HCT116 (cell line): Measurements from ENCODE around the gene SYNE2. TPM values are rescaled to one million over a fixed set of nuclear protein-coding genes. Genes with fewer than 3 reads are reported as not detected.

Experiments used
- ATAC-seq: fragments of 200-7000 bp; cut with Tn5 transposase; 2 replicates; pipeline ENCODE4 v1.9.1; 2020; ENCODE audit warnings: mild to moderate bottlenecking, moderate library complexity
- BruUV-seq: library from RNA; stranded (reverse); fragments of 400-500 nt; replicated peaks from 2 replicates; lab custom pipeline; 2021; lab: Mats Ljungman, UMichigan
- CTCF ChIA-PET: fragments of 300-600 bp; sonication (Branson Sonifier 250); formaldehyde crosslinking; loops from one replicate; lab custom pipeline; 2021; ENCODE audit warnings: antibody characterized with exemption; lab: Charles Lee
- POLR2A ChIA-PET: fragments of 300-600, 350-600 bp; sonication (Branson Sonifier 250); formaldehyde crosslinking; loops from one replicate; lab custom pipeline; 2021; ENCODE audit warnings: antibody characterized with exemption; lab: Charles Lee
- RAD21 ChIA-PET, 2 experiments: fragments of 300-600 bp; sonication (Branson Sonifier 250); formaldehyde crosslinking; loops; one replicate each; lab custom pipeline; 2023; ENCODE audit warnings: low total read pairs in 2 of 2; ENCODE audit not compliant: uncharacterized antibody in 2 of 2, unreplicated experiment in 2 of 2, low non-redundant PET in 1 of 2; lab: Charles Lee
- DNase-seq: peaks from one replicate; pipeline ENCODE4 v3.0.0-alpha.2; 2010; ENCODE audit warnings: low read depth, low spot score
- H2AFZ ChIP-seq: fragments of 200-600 bp; shearing (Covaris generic), sonication (generic); 2 replicates; pipeline ENCODE4 v1.6.1; 2017; ENCODE audit warnings: low read depth, mixed run types, mixed read lengths, antibody characterized with exemption, low read length; ENCODE audit not compliant: poor library complexity, severe bottlenecking
- H3K27ac ChIP-seq: 2 replicates; pipeline ENCODE4 v1.5.1; 2012; ENCODE audit warnings: low read depth, low read length
- H3K27me3 ChIP-seq: fragments of 200-600 bp; sonication (generic); 2 replicates; pipeline ENCODE4 v1.6.1; 2016; ENCODE audit warnings: mixed run types, low read length, mixed read lengths; ENCODE audit not compliant: insufficient read depth
- H3K36me3 ChIP-seq, 2 experiments: fragments of 200-500 bp in 1 of 2; fragments of 200-600 bp in 1 of 2; sonication (Bioruptor generic) in 1 of 2; sonication (generic) in 1 of 2; 2 replicates each; pipeline versions ENCODE4 v1.5.1 to v1.6.1; 2014 to 2016; ENCODE audit warnings: low read length in 2 of 2, inconsistent platforms in 1 of 2, mixed read lengths in 1 of 2, mixed run types in 1 of 2; ENCODE audit not compliant: insufficient read depth in 2 of 2, control insufficient read depth in 1 of 2
- H3K4me1 ChIP-seq, 2 experiments: fragments of 200-600 bp in 1 of 2; sonication (generic) in 1 of 2; 2 replicates each; pipeline versions ENCODE4 v1.5.1 to v1.6.1; 2012 to 2017; ENCODE audit warnings: low read length in 2 of 2, inconsistent platforms in 1 of 2, mild to moderate bottlenecking in 1 of 2, mixed read lengths in 1 of 2, mixed run types in 1 of 2, moderate library complexity in 1 of 2; ENCODE audit not compliant: insufficient read depth in 2 of 2, control insufficient read depth in 1 of 2
- H3K4me2 ChIP-seq: fragments of 200-600 bp; sonication (generic); 2 replicates; pipeline ENCODE4 v1.6.1; 2017; ENCODE audit warnings: mixed run types, low read length, mixed read lengths
- H3K4me3 ChIP-seq, 2 experiments: fragments of 200-600 bp in 1 of 2; sonication (generic) in 1 of 2; replicated peaks in 1 of 2; 2 replicates each; pipeline ENCODE4 v1.5.1; 2011 to 2016; ENCODE audit warnings: low read length in 2 of 2, control low read depth in 1 of 2, low read depth in 1 of 2, mild to moderate bottlenecking in 1 of 2, mixed read lengths in 1 of 2, mixed run types in 1 of 2
- H3K79me2 ChIP-seq: fragments of 200-600 bp; sonication (generic); 2 replicates; pipeline ENCODE4 v1.6.1; 2017; ENCODE audit warnings: mild to moderate bottlenecking, mixed run types, low read length, moderate library complexity, mixed read lengths; ENCODE audit not compliant: insufficient read depth
- H3K9ac ChIP-seq: fragments of 200-600 bp; sonication (generic); 2 replicates; pipeline ENCODE4 v1.6.1; 2016; ENCODE audit warnings: low read length, mixed read lengths
- H3K9me2 ChIP-seq: fragments of 200-600 bp; sonication (generic), shearing (Covaris generic); 2 replicates; pipeline ENCODE4 v1.6.1; 2017; ENCODE audit warnings: mixed run types, mild to moderate bottlenecking, moderate library complexity; ENCODE audit not compliant: insufficient read depth
- H3K9me3 ChIP-seq, 2 experiments: fragments of 200-500 bp in 1 of 2; fragments of 200-600 bp in 1 of 2; sonication (Bioruptor generic) in 1 of 2; sonication (generic) in 1 of 2; 2 replicates each; pipeline ENCODE4 v1.6.1; 2014 to 2017; ENCODE audit warnings: low read length in 2 of 2, mixed read lengths in 2 of 2, inconsistent platforms in 1 of 2, low read depth in 1 of 2, mild to moderate bottlenecking in 1 of 2, mixed run types in 1 of 2, moderate library complexity in 1 of 2; ENCODE audit not compliant: control insufficient read depth in 1 of 2, insufficient read depth in 1 of 2
- H4K20me1 ChIP-seq: fragments of 200-600 bp; sonication (generic), shearing (Covaris generic); 2 replicates; pipeline ENCODE4 v1.6.1; 2017; ENCODE audit warnings: mixed run types, mild to moderate bottlenecking, moderate library complexity; ENCODE audit not compliant: insufficient read depth
- EGR1 ChIP-seq: IDR thresholded peaks from 2 replicates; pipeline ENCODE4 v1.6.1; 2012; ENCODE audit warnings: low read depth
- POLR2AphosphoS5 ChIP-seq: IDR thresholded peaks from 2 replicates; pipeline ENCODE4 v1.6.1; 2011; ENCODE audit warnings: mild to moderate bottlenecking, low read depth, low read length, moderate library complexity
- SP1 ChIP-seq: IDR thresholded peaks from 2 replicates; pipeline ENCODE4 v1.6.1; 2012; ENCODE audit warnings: low read depth
- SRF ChIP-seq: IDR thresholded peaks from 2 replicates; pipeline ENCODE4 v1.6.1; 2012; ENCODE audit warnings: low read depth
- TCF7L2 ChIP-seq: IDR thresholded peaks from 2 replicates; pipeline ENCODE4 v1.7.0; 2011; ENCODE audit warnings: borderline replicate concordance, inconsistent platforms; ENCODE audit not compliant: insufficient read depth, insufficient read length; ENCODE audit errors: extremely low read depth
- ZNF274 ChIP-seq: fragments of 200-500 bp; sonication (Bioruptor generic); IDR thresholded peaks from 2 replicates; pipeline ENCODE4 v1.6.1; 2014; ENCODE audit warnings: mild to moderate bottlenecking, low read depth, low read length, inconsistent platforms
- intact Hi-C: fragments of 100-400 bp; cut with micrococcal nuclease; formaldehyde crosslinking; loops from 2 replicates; pipeline ENCODE4 v1.10.0; 2022
- total RNA-seq: library from RNA; stranded (reverse); gene quantifications from one replicate; pipeline ENCODE4 v1.2.1, GENCODE V29; 2021; ENCODE audit not compliant: unreplicated experiment
- TF ChIP-seq, protein P1 (sequence below): IDR thresholded peaks from 2 replicates; pipeline ENCODE4 v1.6.1; 2011; ENCODE audit warnings: mild to moderate bottlenecking, low read length, moderate library complexity; ENCODE audit not compliant: insufficient replicate concordance; ENCODE audit errors: extremely low read depth
- TF ChIP-seq, protein P2 (sequence below), 3 experiments: fragments of 200-600 bp in 1 of 3; sonication (generic) in 1 of 3; IDR thresholded peaks in 2 of 3; conservative IDR thresholded peaks in 1 of 3; 2 replicates each; pipeline ENCODE4 v1.5.1; 2012 to 2017; ENCODE audit warnings: low read depth in 2 of 3, low read length in 2 of 3, antibody characterized with exemption in 1 of 3, borderline replicate concordance in 1 of 3, control low read depth in 1 of 3, mild to moderate bottlenecking in 1 of 3, mixed read lengths in 1 of 3, mixed run types in 1 of 3, moderate library complexity in 1 of 3; ENCODE audit not compliant: insufficient read depth in 1 of 3

SYNE2 gene
- total RNA-seq, 1 experiment from 2014 or later: 28.8 TPM

DNA sequence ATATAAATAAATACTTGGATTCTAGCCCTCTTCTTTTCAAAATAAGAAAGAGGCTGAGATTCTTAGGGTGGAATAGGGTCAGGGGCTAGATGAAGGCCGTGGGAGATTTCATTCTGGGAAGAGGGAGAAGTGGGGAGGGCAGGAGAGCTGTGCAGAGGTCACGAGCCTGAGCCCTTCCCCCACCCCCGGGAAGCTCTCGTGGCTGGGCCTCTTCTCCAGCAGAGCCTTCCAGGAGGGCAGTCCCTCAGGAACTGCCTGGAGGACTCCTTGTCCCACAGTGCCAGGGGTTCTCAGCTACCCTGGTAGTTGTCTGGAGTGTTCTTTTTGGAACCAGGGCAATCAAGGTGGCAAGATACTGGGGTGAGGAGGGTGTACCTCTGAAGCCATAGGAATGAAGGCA, 347.4 kb downstream of the SYNE2 start:
- intact Hi-C loops: no loop called here

More for the DNA sequence above, 347.4 kb downstream of the SYNE2 start:
- Histone ChIP-seq H3K79me2 (no peaks in the 10 kb centered on the region), H2AFZ (no peak overlapping the region), H3K4me2 (no peak overlapping the region), H3K9ac (no peak overlapping the region), H3K27ac (no peak overlapping the region), H3K36me3 (no peaks in the 10 kb centered on the region; a peak in 1 of 4 replicates), H3K4me1 (no peaks in the 10 kb centered on the region), H3K4me3 (no peak overlapping the region), H3K27me3 (no peaks in the 10 kb centered on the region), H4K20me1 (no peaks in the 10 kb centered on the region)
- ChIA-PET RAD21 (no interaction called here), CTCF (no interaction called here), POLR2A (no interaction called here)
- ATAC-seq: no peak
- DNase-seq: no peak
- no TSS peak for BruUV-seq
- TF ChIP-seq SP1: no peak
- TF ChIP-seq, protein P1, sequence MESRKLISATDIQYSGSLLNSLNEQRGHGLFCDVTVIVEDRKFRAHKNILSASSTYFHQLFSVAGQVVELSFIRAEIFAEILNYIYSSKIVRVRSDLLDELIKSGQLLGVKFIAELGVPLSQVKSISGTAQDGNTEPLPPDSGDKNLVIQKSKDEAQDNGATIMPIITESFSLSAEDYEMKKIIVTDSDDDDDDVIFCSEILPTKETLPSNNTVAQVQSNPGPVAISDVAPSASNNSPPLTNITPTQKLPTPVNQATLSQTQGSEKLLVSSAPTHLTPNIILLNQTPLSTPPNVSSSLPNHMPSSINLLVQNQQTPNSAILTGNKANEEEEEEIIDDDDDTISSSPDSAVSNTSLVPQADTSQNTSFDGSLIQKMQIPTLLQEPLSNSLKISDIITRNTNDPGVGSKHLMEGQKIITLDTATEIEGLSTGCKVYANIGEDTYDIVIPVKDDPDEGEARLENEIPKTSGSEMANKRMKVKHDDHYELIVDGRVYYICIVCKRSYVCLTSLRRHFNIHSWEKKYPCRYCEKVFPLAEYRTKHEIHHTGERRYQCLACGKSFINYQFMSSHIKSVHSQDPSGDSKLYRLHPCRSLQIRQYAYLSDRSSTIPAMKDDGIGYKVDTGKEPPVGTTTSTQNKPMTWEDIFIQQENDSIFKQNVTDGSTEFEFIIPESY: no peak
- TF ChIP-seq SRF: no peak
- TF ChIP-seq TCF7L2: no peak
- TF ChIP-seq, protein P2, sequence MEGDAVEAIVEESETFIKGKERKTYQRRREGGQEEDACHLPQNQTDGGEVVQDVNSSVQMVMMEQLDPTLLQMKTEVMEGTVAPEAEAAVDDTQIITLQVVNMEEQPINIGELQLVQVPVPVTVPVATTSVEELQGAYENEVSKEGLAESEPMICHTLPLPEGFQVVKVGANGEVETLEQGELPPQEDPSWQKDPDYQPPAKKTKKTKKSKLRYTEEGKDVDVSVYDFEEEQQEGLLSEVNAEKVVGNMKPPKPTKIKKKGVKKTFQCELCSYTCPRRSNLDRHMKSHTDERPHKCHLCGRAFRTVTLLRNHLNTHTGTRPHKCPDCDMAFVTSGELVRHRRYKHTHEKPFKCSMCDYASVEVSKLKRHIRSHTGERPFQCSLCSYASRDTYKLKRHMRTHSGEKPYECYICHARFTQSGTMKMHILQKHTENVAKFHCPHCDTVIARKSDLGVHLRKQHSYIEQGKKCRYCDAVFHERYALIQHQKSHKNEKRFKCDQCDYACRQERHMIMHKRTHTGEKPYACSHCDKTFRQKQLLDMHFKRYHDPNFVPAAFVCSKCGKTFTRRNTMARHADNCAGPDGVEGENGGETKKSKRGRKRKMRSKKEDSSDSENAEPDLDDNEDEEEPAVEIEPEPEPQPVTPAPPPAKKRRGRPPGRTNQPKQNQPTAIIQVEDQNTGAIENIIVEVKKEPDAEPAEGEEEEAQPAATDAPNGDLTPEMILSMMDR (IDR thresholded peaks at IDR 0.05 in 2 of 3, conservative IDR thresholded peaks at IDR 0.05 in 1 of 3; ENCODE audit: borderline replicate concordance in 1 of 3, insufficient read depth in 1 of 3, low read depth in 2 of 3, low read length in 2 of 3): no peak
- TF ChIP-seq ZNF274: no peak
- no peak for TF ChIP-seq POLR2AphosphoS5
- TF ChIP-seq EGR1: no peak
- TF ChIP-seq, all 23 proteins: peak for 0
- Histone ChIP-seq H3K9me2 (no peaks in the 10 kb centered on the region), H3K9me3 (no peaks in the 10 kb centered on the region)
